Kidney (tissue), 14 donors: Measurements from ENCODE around the gene CYRIA. TPM values are rescaled to one million over a fixed set of nuclear protein-coding genes. Genes with fewer than 3 reads are reported as not detected.

Experiments
- DNase-seq, 5 donors: peaks; one replicate each; pipeline ENCODE4 v3.0.0-alpha.2; 2013 to 2020
- FAIRE-seq: peaks from 2 replicates; lab custom pipeline; 2012; peaks lifted over from hg19 to GRCh38; lab: Jason Lieb, UNC
- H3K27ac ChIP-seq, 2 donors: one replicate each; pipeline ENCODE4 v1.7.0; 2013; ENCODE audit warnings: low read depth in 2 of 2, low read length in 2 of 2, inconsistent platforms in 1 of 2
- H3K27me3 ChIP-seq: one replicate; pipeline ENCODE4 v1.7.1; 2013; ENCODE audit warnings: low read length, inconsistent platforms; ENCODE audit not compliant: control insufficient read depth, insufficient read depth
- H3K36me3 ChIP-seq, 3 donors: one replicate each; pipeline versions ENCODE4 v1.7.0 to v1.7.1; 2013; ENCODE audit warnings: low read length in 3 of 3, control low read depth in 1 of 3, inconsistent platforms in 1 of 3; ENCODE audit not compliant: insufficient read depth in 3 of 3, control insufficient read depth in 2 of 3
- H3K4me1 ChIP-seq, 3 donors: one replicate each; pipeline versions ENCODE4 v1.7.0 to v1.7.1; 2013; ENCODE audit warnings: low read length in 3 of 3, inconsistent platforms in 1 of 3, low read depth in 1 of 3; ENCODE audit not compliant: control insufficient read depth in 2 of 3, insufficient read depth in 2 of 3
- H3K4me3 ChIP-seq, 3 donors: one replicate each; pipeline versions ENCODE4 v1.7.0 to v1.8.1; 2013; ENCODE audit warnings: low read length in 3 of 3, control low read depth in 1 of 3, inconsistent platforms in 1 of 3
- H3K9ac ChIP-seq, 3 donors: one replicate each; pipeline versions ENCODE4 v1.7.0 to v1.7.1; 2013; ENCODE audit warnings: low read length in 3 of 3, control low read depth in 1 of 3, inconsistent platforms in 1 of 3
- H3K9me3 ChIP-seq, 3 donors: one replicate each; pipeline versions ENCODE4 v1.7.0 to v1.7.1; 2013; ENCODE audit warnings: low read length in 3 of 3, control low read depth in 1 of 3, inconsistent platforms in 1 of 3; ENCODE audit not compliant: control insufficient read depth in 2 of 3, insufficient read depth in 1 of 3
- intact Hi-C: fragments of 100-400 bp; cut with DNase I; formaldehyde crosslinking; loops from one replicate; pipeline ENCODE4 v1.11.1; 2022
- polyA plus RNA-seq: library from polyadenylated mRNA; stranded (reverse); fragments of 350-450 nt; fragmentation: Illumina TruSeq; extraction: RNeasy Lipid Tissue Mini Kit (QIAGEN cat#74804); gene quantifications from one replicate; pipeline ENCODE4 v1.2.3, GENCODE V29; 2014; ENCODE audit warnings: low read depth, low replicate concordance; ENCODE audit not compliant: insufficient read depth
- total RNA-seq: library from RNA; stranded (reverse); fragmentation: NEBNext Ultra II Directional; extraction: Animal tissue kit (Norgen Biotek cat#: 25700); gene quantifications from one replicate; pipeline ENCODE4 v1.2.1, GENCODE V29; 2021
- TF ChIP-seq, protein P1 (sequence below): IDR thresholded peaks from 3 replicates; pipeline ENCODE4 v1.5.1; 2012; ENCODE audit warnings: mild to moderate bottlenecking, moderate library complexity, borderline replicate concordance; ENCODE audit not compliant: insufficient read depth; ENCODE audit errors: extremely low read depth
- donor health status: control.
- donor health status: control.
- donor health status: control.
- donor health status: control.
- donor health status: control.
- donor health status: DM: yes; HTN: yes; CAD: no.
- donor health status: Normal renal cell carcinoma (clear cell type).

The CYRIA gene
- total and polyA plus RNA-seq, 2 donors from 2014 or later: 1.0 to 11.8 TPM

DNA sequence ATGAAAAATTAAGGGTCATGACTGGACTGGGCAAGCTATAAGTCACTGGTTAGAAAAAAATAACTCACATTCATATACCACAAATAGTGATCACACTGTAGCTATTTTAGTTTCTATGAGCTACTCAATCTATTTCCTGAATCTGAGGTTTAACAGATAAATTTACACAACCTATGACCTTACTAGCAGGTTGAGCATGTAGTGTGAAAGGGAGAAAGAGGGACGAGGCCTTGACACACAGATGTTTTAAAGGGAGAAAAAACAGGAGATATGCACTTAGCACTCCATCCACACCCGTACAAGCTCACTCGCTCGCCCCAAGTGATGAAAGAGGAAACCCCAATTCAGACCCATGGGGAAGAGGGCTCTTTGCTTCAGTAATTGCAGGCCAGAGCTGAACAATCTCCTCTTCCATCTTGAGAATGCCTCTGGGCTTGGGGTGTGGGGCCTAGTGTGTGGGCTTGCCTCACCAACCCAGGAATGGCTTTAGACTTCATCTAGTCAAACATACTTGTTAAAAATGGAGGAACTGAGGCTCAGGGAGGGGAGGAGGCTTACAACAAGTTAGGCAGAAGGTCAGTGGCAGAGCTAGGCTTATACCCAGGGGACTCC lies 10.7 kb downstream of the CYRIA start:
- FAIRE-seq (no peak), DNase-seq (no peak)
- H3K9ac ChIP-seq: no peak overlapping the region
- H3K4me3 ChIP-seq: no peak overlapping the region
- peaks cover 0 to 5% (median 0%) of the 10 kb centered on the region in 3 donors for H3K4me1 ChIP-seq
- H3K36me3 ChIP-seq: no peaks in the 10 kb centered on the region
- no peak overlapping the region for H3K27ac ChIP-seq
- intact Hi-C loops: no loop called here
- TF ChIP-seq, protein P1, sequence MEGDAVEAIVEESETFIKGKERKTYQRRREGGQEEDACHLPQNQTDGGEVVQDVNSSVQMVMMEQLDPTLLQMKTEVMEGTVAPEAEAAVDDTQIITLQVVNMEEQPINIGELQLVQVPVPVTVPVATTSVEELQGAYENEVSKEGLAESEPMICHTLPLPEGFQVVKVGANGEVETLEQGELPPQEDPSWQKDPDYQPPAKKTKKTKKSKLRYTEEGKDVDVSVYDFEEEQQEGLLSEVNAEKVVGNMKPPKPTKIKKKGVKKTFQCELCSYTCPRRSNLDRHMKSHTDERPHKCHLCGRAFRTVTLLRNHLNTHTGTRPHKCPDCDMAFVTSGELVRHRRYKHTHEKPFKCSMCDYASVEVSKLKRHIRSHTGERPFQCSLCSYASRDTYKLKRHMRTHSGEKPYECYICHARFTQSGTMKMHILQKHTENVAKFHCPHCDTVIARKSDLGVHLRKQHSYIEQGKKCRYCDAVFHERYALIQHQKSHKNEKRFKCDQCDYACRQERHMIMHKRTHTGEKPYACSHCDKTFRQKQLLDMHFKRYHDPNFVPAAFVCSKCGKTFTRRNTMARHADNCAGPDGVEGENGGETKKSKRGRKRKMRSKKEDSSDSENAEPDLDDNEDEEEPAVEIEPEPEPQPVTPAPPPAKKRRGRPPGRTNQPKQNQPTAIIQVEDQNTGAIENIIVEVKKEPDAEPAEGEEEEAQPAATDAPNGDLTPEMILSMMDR: no peak
- no peaks in the 10 kb centered on the region for H3K27me3 ChIP-seq
- no peaks in the 10 kb centered on the region for H3K9me3 ChIP-seq

DNA sequence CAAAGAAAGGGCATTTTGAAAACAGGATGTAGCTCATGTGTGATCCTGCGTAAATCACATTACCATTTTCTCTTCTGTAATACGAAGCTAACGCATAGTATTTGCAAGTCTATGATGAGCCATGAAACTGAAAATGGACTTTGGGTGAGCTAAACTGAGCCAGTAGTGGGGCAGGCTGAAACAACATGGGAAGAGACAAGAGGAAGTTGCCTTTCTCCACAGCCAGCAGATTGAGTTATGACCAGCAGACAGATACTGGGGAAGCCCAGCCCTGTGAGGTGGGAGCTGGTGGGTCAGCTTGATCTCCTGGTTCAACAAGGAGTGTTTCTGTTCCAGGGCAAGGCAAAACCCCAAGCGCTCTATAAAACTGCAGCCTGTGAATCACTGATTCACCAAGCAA lies 11.8 kb downstream of the CYRIA start:
- intact Hi-C loops: no loop called here
- Histone ChIP-seq H3K4me3 (no peak overlapping the region), H3K27me3 (no peaks in the 10 kb centered on the region), H3K36me3 (no peaks in the 10 kb centered on the region), H3K9me3 (no peaks in the 10 kb centered on the region), H3K9ac (no peak overlapping the region), H3K4me1 (peaks cover 0 to 2% (median 0%) of the 10 kb centered on the region in 3 donors), H3K27ac (no peak overlapping the region)
- FAIRE-seq (no peak), DNase-seq (peak in 1 of 5 donors; percentile 47)
- TF ChIP-seq, protein P1: no peak

DNA sequence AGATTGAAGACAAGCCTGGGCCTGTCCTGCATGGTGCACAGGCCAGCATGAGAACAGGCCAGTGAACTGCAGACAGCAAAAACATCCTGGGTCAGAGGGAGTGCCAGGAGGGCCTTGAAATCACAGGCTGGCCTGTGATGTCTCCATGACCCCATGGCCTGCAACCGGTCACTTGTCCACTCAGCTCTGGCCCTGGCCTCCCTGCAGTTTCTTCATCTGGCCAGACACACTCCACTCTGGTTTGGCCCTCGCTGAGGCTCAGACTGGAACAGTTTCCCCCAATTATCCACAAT lies 12.6 kb downstream of the CYRIA start:
- no peaks in the 10 kb centered on the region for H3K4me1 ChIP-seq
- H3K4me3 ChIP-seq: no peak overlapping the region
- no peak overlapping the region for H3K9ac ChIP-seq
- no peaks in the 10 kb centered on the region for H3K9me3 ChIP-seq
- TF ChIP-seq, protein P1: no peak
- DNase-seq: peak in 1 of 5 donors; percentile 86
- intact Hi-C loops: no loop called here
- no peak for FAIRE-seq
- H3K27ac ChIP-seq: no peak overlapping the region
- no peaks in the 10 kb centered on the region for H3K36me3 ChIP-seq
- H3K27me3 ChIP-seq: no peaks in the 10 kb centered on the region
